H9 (cell line): Measurements from ENCODE around the gene CYP2R1. TPM values are rescaled to one million over a fixed set of nuclear protein-coding genes. Genes with fewer than 3 reads are reported as not detected.

ENCODE experiments used
- DNase-seq: peaks from one replicate; pipeline ENCODE4 v3.0.0-alpha.2; 2017
- H2AFZ ChIP-seq: one replicate; pipeline ENCODE4 v1.6.1; 2013; ENCODE audit warnings: mild to moderate bottlenecking, low read length, control low read depth, moderate library complexity
- H2AK5ac ChIP-seq: 2 replicates; pipeline ENCODE4 v1.6.1; 2013; ENCODE audit warnings: low read length, control low read depth, mixed read lengths; ENCODE audit not compliant: insufficient read length
- H2BK120ac ChIP-seq: one replicate; pipeline ENCODE4 v1.6.1; 2013; ENCODE audit warnings: low read depth, mild to moderate bottlenecking, low read length, control low read depth, inconsistent platforms; ENCODE audit not compliant: poor library complexity, severe bottlenecking
- H2BK12ac ChIP-seq: 2 replicates; pipeline ENCODE4 v1.6.1; 2013; ENCODE audit warnings: low read length, control low read depth, mixed read lengths, low read depth; ENCODE audit not compliant: insufficient read length
- H2BK15ac ChIP-seq: 2 replicates; pipeline ENCODE4 v1.6.1; 2013; ENCODE audit warnings: low read depth, low read length, control low read depth
- H2BK20ac ChIP-seq: one replicate; pipeline ENCODE4 v1.6.1; 2013; ENCODE audit warnings: low read depth, mild to moderate bottlenecking, low read length, control low read depth, inconsistent platforms; ENCODE audit not compliant: poor library complexity, severe bottlenecking
- H2BK5ac ChIP-seq: 2 replicates; pipeline ENCODE4 v1.6.1; 2013; ENCODE audit warnings: low read length, control low read depth, mixed read lengths; ENCODE audit not compliant: insufficient read length
- H3K14ac ChIP-seq: 2 replicates; pipeline ENCODE4 v1.6.1; 2013; ENCODE audit warnings: low read length, control low read depth; ENCODE audit not compliant: insufficient read depth
- H3K18ac ChIP-seq: 2 replicates; pipeline ENCODE4 v1.6.1; 2013; ENCODE audit warnings: low read depth, mild to moderate bottlenecking, mixed read lengths, low read length, control low read depth; ENCODE audit not compliant: insufficient read length
- H3K23ac ChIP-seq: 2 replicates; pipeline ENCODE4 v1.6.1; 2013; ENCODE audit warnings: low read length, control low read depth, mixed read lengths, low read depth; ENCODE audit not compliant: insufficient read length
- H3K23me2 ChIP-seq: 2 replicates; pipeline ENCODE4 v1.6.1; 2013; ENCODE audit warnings: low read depth, mild to moderate bottlenecking, mixed read lengths, low read length, control low read depth; ENCODE audit not compliant: insufficient read length, poor library complexity, severe bottlenecking
- H3K27ac ChIP-seq: 2 replicates; pipeline ENCODE4 v1.5.1; 2013; ENCODE audit warnings: low read length, control low read depth, mixed read lengths, low read depth; ENCODE audit not compliant: insufficient read length
- H3K27me3 ChIP-seq: 2 replicates; pipeline ENCODE4 v1.6.1; 2013; ENCODE audit warnings: low read length, control low read depth, inconsistent platforms; ENCODE audit not compliant: insufficient read depth
- H3K4ac ChIP-seq: 2 replicates; pipeline ENCODE4 v1.6.1; 2013; ENCODE audit warnings: low read depth, mild to moderate bottlenecking, control low read depth, inconsistent platforms, low read length, moderate library complexity
- H3K4me1 ChIP-seq: 2 replicates; pipeline ENCODE4 v1.6.1; 2013; ENCODE audit warnings: low read length, control low read depth, inconsistent platforms; ENCODE audit not compliant: insufficient read depth
- H3K4me2 ChIP-seq: 2 replicates; pipeline ENCODE4 v1.6.1; 2013; ENCODE audit warnings: low read length, control low read depth, mixed read lengths; ENCODE audit not compliant: insufficient read length, insufficient read depth
- H3K56ac ChIP-seq: 2 replicates; pipeline ENCODE4 v1.6.1; 2013; ENCODE audit warnings: low read depth, mild to moderate bottlenecking, mixed read lengths, low read length, control low read depth; ENCODE audit not compliant: insufficient read length
- H3K79me1 ChIP-seq: 2 replicates; pipeline ENCODE4 v1.6.1; 2013; ENCODE audit warnings: low read depth, mild to moderate bottlenecking, moderate library complexity, low read length, control low read depth, inconsistent platforms; ENCODE audit not compliant: insufficient read depth, poor library complexity, severe bottlenecking
- H3K79me2 ChIP-seq: 2 replicates; pipeline ENCODE4 v1.6.1; 2013; ENCODE audit warnings: low read length, control low read depth, inconsistent platforms; ENCODE audit not compliant: insufficient read depth
- H3K9ac ChIP-seq: 2 replicates; pipeline ENCODE4 v1.6.1; 2013; ENCODE audit warnings: low read length, control low read depth, mixed read lengths; ENCODE audit not compliant: insufficient read length; ENCODE audit errors: extremely low read depth
- H3K9me3 ChIP-seq: one replicate; pipeline ENCODE4 v1.6.1; 2013; ENCODE audit warnings: low read depth, low read length, inconsistent platforms; ENCODE audit not compliant: control insufficient read depth
- H3T11ph ChIP-seq: one replicate; pipeline ENCODE4 v1.6.1; 2013; ENCODE audit warnings: mild to moderate bottlenecking, low read length, control low read depth, inconsistent platforms
- H4K20me1 ChIP-seq: one replicate; pipeline ENCODE4 v1.6.1; 2013; ENCODE audit not compliant: control insufficient read depth, insufficient read length, insufficient read depth
- H4K5ac ChIP-seq: 2 replicates; pipeline ENCODE4 v1.6.1; 2013; ENCODE audit warnings: low read depth, mild to moderate bottlenecking, mixed read lengths, low read length, control low read depth; ENCODE audit not compliant: insufficient read length
- H4K8ac ChIP-seq: replicated peaks from 2 replicates; pipeline ENCODE4 v1.6.1; 2013; ENCODE audit warnings: low read length, control low read depth, mixed read lengths, low read depth; ENCODE audit not compliant: insufficient read length
- H4K91ac ChIP-seq: 2 replicates; pipeline ENCODE4 v1.6.1; 2013; ENCODE audit warnings: low read depth, mild to moderate bottlenecking, moderate library complexity, mixed read lengths, low read length, control low read depth; ENCODE audit not compliant: insufficient read length
- H3K27ac Mint-ChIP-seq, 3 experiments: 2 replicates in 2 of 3; 3 replicates in 1 of 3; pipeline ENCODE4 v1.8.0; 2020 to 2021; ENCODE audit warnings: mixed read lengths in 3 of 3, mild to moderate bottlenecking in 1 of 3, moderate library complexity in 1 of 3
- H3K27me3 Mint-ChIP-seq: 2 replicates; pipeline ENCODE4 v1.8.0; 2021; ENCODE audit warnings: low read depth, mild to moderate bottlenecking, moderate library complexity, mixed read lengths
- H3K36me3 Mint-ChIP-seq, 3 experiments: 2 replicates in 2 of 3; 3 replicates in 1 of 3; pipeline ENCODE4 v1.8.0; 2020 to 2021; ENCODE audit warnings: low read depth in 3 of 3, mixed read lengths in 3 of 3; ENCODE audit not compliant: insufficient read depth in 1 of 3
- H3K4me1 Mint-ChIP-seq, 2 experiments: 2 replicates each; pipeline ENCODE4 v1.8.0; 2020; ENCODE audit warnings: mixed read lengths in 2 of 2
- H3K4me3 Mint-ChIP-seq, 2 experiments: 2 replicates in 1 of 2; 3 replicates in 1 of 2; pipeline ENCODE4 v1.8.0; 2020 to 2021; ENCODE audit warnings: mild to moderate bottlenecking in 2 of 2, mixed read lengths in 2 of 2, moderate library complexity in 1 of 2
- H3K9me3 Mint-ChIP-seq, 2 experiments: 2 replicates in 1 of 2; 3 replicates in 1 of 2; pipeline ENCODE4 v1.8.0; 2020; ENCODE audit warnings: mild to moderate bottlenecking in 2 of 2, mixed read lengths in 2 of 2, moderate library complexity in 1 of 2
- WGBS: extraction: QIAGEN DNeasy Blood & Tissue Kit; methylation state at CpG from one replicate; pipeline ENCODE4 v1.1.7; 2013; ENCODE audit warnings: missing lambda C conversion rate, low lambda C conversion rate, mixed read lengths; ENCODE audit not compliant: insufficient read length; ENCODE audit errors: extremely low coverage; 5-methylcytosine and 5-hydroxymethylcytosine counted together
- total RNA-seq: library from RNA; stranded (reverse); gene quantifications from 2 replicates; pipeline ENCODE4 v1.2.1, GENCODE V29; 2021
- TF ChIP-seq, protein P1 (sequence below): fragments of 200-600 bp; sonication (generic); conservative IDR thresholded peaks from 3 replicates; pipeline ENCODE4 v1.8.0; 2021; ENCODE audit warnings: antibody characterized with exemption, mild to moderate bottlenecking

CYP2R1 gene
- total RNA-seq, 1 experiment from 2014 or later = 10.3 TPM

DNA sequence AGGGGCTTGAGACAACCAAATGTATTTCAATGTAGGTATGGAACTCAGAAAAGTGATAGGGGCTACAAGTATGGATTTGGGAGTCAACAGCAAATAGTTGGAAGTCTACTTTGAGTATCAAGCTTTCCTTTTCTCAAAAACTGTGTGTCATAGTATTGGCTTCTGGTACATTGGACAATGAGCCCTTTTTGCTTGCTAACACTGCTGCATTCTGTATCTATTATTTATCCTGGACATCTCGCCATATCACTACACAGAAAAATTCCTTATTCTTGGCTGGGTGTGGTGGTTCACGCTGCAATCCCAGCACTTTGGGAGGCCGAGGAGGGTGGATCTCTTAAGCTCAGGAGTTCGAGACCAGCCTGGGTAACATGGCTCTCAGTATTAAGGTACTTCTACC lies 18.4 kb downstream of the CYP2R1 start:
- Histone ChIP-seq H3K79me1 (no peaks in the 10 kb centered on the region), H3K23ac (no peak overlapping the region), H4K5ac (no peak overlapping the region), H4K91ac (no peak overlapping the region), H3K9me3 (no peaks in the 10 kb centered on the region), H3K9ac (no peak overlapping the region), H3K4me2 (no peak overlapping the region), H3T11ph (no peak overlapping the region), H3K18ac (no peak overlapping the region), H3K14ac (no peak overlapping the region), H4K20me1 (no peaks in the 10 kb centered on the region), H2BK15ac (no peak overlapping the region), H2AFZ (no peak overlapping the region), H2BK5ac (no peak overlapping the region), H2AK5ac (no peak overlapping the region), H2BK12ac (no peak overlapping the region), H3K56ac (no peak overlapping the region), H2BK20ac (no peak overlapping the region), H3K4me1 (no peaks in the 10 kb centered on the region), H3K23me2 (no peaks in the 10 kb centered on the region), H3K27me3 (no peaks in the 10 kb centered on the region), H3K79me2 (no peaks in the 10 kb centered on the region), H3K27ac (no peak overlapping the region), H4K8ac (no peak overlapping the region), H2BK120ac (no peak overlapping the region), H3K4ac (no peak overlapping the region)
- Mint-ChIP-seq H3K36me3 (0 out of 7 replicates have a peak, but pooled peaks cover 0 to 3% (median 0%) of the 10 kb centered on the region in 3 experiments), H3K4me3 (no peak overlapping the region), H3K27me3 (no peaks in the 10 kb centered on the region), H3K27ac (no peak overlapping the region), H3K4me1 (no peaks in the 10 kb centered on the region), H3K9me3 (no peaks in the 10 kb centered on the region)
- WGBS = no CpG with 5 or more reads among the region's 4 CpGs
- TF ChIP-seq, protein P1, sequence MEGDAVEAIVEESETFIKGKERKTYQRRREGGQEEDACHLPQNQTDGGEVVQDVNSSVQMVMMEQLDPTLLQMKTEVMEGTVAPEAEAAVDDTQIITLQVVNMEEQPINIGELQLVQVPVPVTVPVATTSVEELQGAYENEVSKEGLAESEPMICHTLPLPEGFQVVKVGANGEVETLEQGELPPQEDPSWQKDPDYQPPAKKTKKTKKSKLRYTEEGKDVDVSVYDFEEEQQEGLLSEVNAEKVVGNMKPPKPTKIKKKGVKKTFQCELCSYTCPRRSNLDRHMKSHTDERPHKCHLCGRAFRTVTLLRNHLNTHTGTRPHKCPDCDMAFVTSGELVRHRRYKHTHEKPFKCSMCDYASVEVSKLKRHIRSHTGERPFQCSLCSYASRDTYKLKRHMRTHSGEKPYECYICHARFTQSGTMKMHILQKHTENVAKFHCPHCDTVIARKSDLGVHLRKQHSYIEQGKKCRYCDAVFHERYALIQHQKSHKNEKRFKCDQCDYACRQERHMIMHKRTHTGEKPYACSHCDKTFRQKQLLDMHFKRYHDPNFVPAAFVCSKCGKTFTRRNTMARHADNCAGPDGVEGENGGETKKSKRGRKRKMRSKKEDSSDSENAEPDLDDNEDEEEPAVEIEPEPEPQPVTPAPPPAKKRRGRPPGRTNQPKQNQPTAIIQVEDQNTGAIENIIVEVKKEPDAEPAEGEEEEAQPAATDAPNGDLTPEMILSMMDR = no peak
- no peak for DNase-seq
